Adipose tissue (tissue), 3 donors: Measurements from ENCODE around the gene KLF13. TPM values are rescaled to one million over a fixed set of nuclear protein-coding genes. Genes with fewer than 3 reads are reported as not detected.
A peak's percentile ranks its signal among the peaks of the same experiment; 100 is the strongest.

Experiments
- H3K27ac ChIP-seq: one replicate; pipeline ENCODE4 v1.5.1; 2013; ENCODE audit warnings: low read depth, low read length
- WGBS, 3 donors: extraction: QIAGEN DNeasy Blood & Tissue Kit; methylation state at CpG; one replicate each; pipeline ENCODE4 v1.1.7; 2013; 5-methylcytosine and 5-hydroxymethylcytosine counted together
- polyA plus RNA-seq, 3 donors: library from polyadenylated mRNA; stranded (reverse); fragments of 200-250 nt; gene quantifications; one replicate each; pipeline ENCODE4 v1.2.3, GENCODE V29; 2013
- donor health status: healthy with polysubstance abuse.
- donor health status: Bipolar disorder and iron deficiency.
- donor health status: healthy.

KLF13 gene
- polyA plus RNA-seq, 3 donors, result 44.3 to 74.0 (median 46.9) TPM

GRCh38 chr15:31366169-31366734, 39.6 kb downstream of the KLF13 start:
- H3K27ac ChIP-seq, result peak overlapping the region; percentile 57
- 41 to 55% (median 52%) methylated on average over 7 of the region's 7 CpGs for WGBS, 3 donors

- 68 to 89% (median 73%) methylated on average over 11 of the region's 11 CpGs for WGBS, 3 donors
- peak overlapping the region; percentile 19 for H3K27ac ChIP-seq
Observed at GRCh38 chr15:31367021-31367729, 40.5 kb downstream of the KLF13 start.

GRCh38 chr15:31367730-31368344, 41.2 kb downstream of the KLF13 start:
- WGBS, 3 donors, result 44 to 67% (median 56%) methylated on average over 13 of the region's 13 CpGs
- peak overlapping the region; percentile 13 for H3K27ac ChIP-seq

- peak overlapping the region; percentile 40 for H3K27ac ChIP-seq
- 95 to 100% (median 95%) methylated on average over 1 of the region's 1 CpG for WGBS, 3 donors
Observed at GRCh38 chr15:31369727-31370126, 43.1 kb downstream of the KLF13 start.

GRCh38 chr15:31371520-31372240, 45.0 kb downstream of the KLF13 start:
- H3K27ac ChIP-seq, result no peak overlapping the region
- 97% methylated on average over 38 of the region's 38 CpGs for WGBS, 3 donors

GRCh38 chr15:31372635-31373091, 46.0 kb downstream of the KLF13 start:
- WGBS, 3 donors, result 58 to 67% (median 63%) methylated on average over 14 of the region's 14 CpGs
- H3K27ac ChIP-seq, result no peak overlapping the region

- 82 to 87% (median 82%) methylated on average over 23 of the region's 23 CpGs for WGBS, 3 donors
- no peak overlapping the region for H3K27ac ChIP-seq
Observed at GRCh38 chr15:31373096-31373865, 46.6 kb downstream of the KLF13 start.

- WGBS, 3 donors, result 95 to 97% (median 96%) methylated on average over 9 of the region's 9 CpGs
- H3K27ac ChIP-seq, result no peak overlapping the region
Observed at GRCh38 chr15:31373970-31374369, 47.3 kb downstream of the KLF13 start.

- H3K27ac ChIP-seq, result no peak overlapping the region
- WGBS, 3 donors, result 59 to 67% (median 65%) methylated on average over 8 of the region's 8 CpGs
Observed at GRCh38 chr15:31374489-31374888, 47.9 kb downstream of the KLF13 start.

- WGBS, 3 donors, result 84 to 93% (median 90%) methylated on average over 12 of the region's 12 CpGs
- no peak overlapping the region for H3K27ac ChIP-seq
Observed at GRCh38 chr15:31374986-31375385, 48.4 kb downstream of the KLF13 start.

- H3K27ac ChIP-seq, result no peak overlapping the region
- WGBS, 3 donors, result 93 to 94% (median 93%) methylated on average over 8 of the region's 8 CpGs
Observed at GRCh38 chr15:31375772-31376171, 49.1 kb downstream of the KLF13 start.

GRCh38 chr15:31376511-31376910, 49.9 kb downstream of the KLF13 start:
- H3K27ac ChIP-seq, result no peak overlapping the region
- 91 to 94% (median 94%) methylated on average over 11 of the region's 11 CpGs for WGBS, 3 donors

- no peak overlapping the region for H3K27ac ChIP-seq
- WGBS, 3 donors, result 40 to 76% (median 73%) methylated on average over 9 of the region's 9 CpGs
Observed at GRCh38 chr15:31377030-31377429, 50.4 kb downstream of the KLF13 start.

- 86 to 95% (median 90%) methylated on average over 14 of the region's 14 CpGs for WGBS, 3 donors
- no peak overlapping the region for H3K27ac ChIP-seq
Observed at GRCh38 chr15:31378363-31378903, 51.8 kb downstream of the KLF13 start.

GRCh38 chr15:31379042-31379441, 52.4 kb downstream of the KLF13 start:
- no peak overlapping the region for H3K27ac ChIP-seq
- WGBS, 3 donors, result 72 to 76% (median 72%) methylated on average over 6 of the region's 6 CpGs

GRCh38 chr15:31379577-31379976, 52.9 kb downstream of the KLF13 start:
- 87 to 95% (median 91%) methylated on average over 8 of the region's 8 CpGs for WGBS, 3 donors
- no peak overlapping the region for H3K27ac ChIP-seq

- no peak overlapping the region for H3K27ac ChIP-seq
- 44 to 91% (median 91%) methylated on average over 10 of the region's 10 CpGs for WGBS, 3 donors
Observed at GRCh38 chr15:31381801-31382712, 55.4 kb downstream of the KLF13 start.
